Measurements from ENCODE around the gene CDC14A.
"Not testable (repeated sequence)": the region's sequence is repeated elsewhere in the genome, so short reads cannot be mapped to it uniquely, and the experiment has no call there.

CDC14A gene

GRCh38 chr1:100332331-100332730, 20.0 kb upstream of the CDC14A start:
- no peak overlapping the region for H3K23ac ChIP-seq (ENCODE audit: low read length in 2 of 2)
- no peaks in the 10 kb centered on the region for H3K79me1 ChIP-seq (replicated peaks; ENCODE audit: low read length, poor library complexity, severe bottlenecking)
- H3K4me3 ChIP-seq (ENCODE audit: insufficient read depth in 1 of 2, low read depth in 1 of 2, low read length in 2 of 2): no peak overlapping the region
- no peaks in the 10 kb centered on the region for H3K9me3 ChIP-seq (ENCODE audit: control insufficient read depth, low read length)
- no peak overlapping the region for H3K18ac ChIP-seq (ENCODE audit: low read depth in 1 of 2, low read length in 2 of 2)
- H4K91ac ChIP-seq (ENCODE audit: low read length): no peak overlapping the region
- no peak overlapping the region for H2BK120ac ChIP-seq (ENCODE audit: low read depth, low read length)
- H3K9ac ChIP-seq (ENCODE audit: low read length): no peak overlapping the region
- H3K4ac ChIP-seq (ENCODE audit: low read depth in 1 of 2, low read length in 2 of 2): no peak overlapping the region
- no peak overlapping the region for H2AFZ ChIP-seq (ENCODE audit: low read depth, low read length)
- no peak overlapping the region for H3K4me2 ChIP-seq (ENCODE audit: low read length, poor library complexity, severe bottlenecking)
- no peak overlapping the region for H4K8ac ChIP-seq (ENCODE audit: low read length)
- no peak overlapping the region for H3K14ac ChIP-seq (ENCODE audit: low read length in 2 of 2)
- H2BK5ac ChIP-seq (ENCODE audit: low read depth, low read length, poor library complexity, severe bottlenecking): no peak overlapping the region
- H3K36me3 ChIP-seq (ENCODE audit: control insufficient read depth in 1 of 2, insufficient read depth in 2 of 2, low read depth in 1 of 2, low read length in 2 of 2): no peaks in the 10 kb centered on the region
- no peak overlapping the region for H2AK5ac ChIP-seq (ENCODE audit: low read length, severe bottlenecking)
- no peak overlapping the region for H3K27ac ChIP-seq (ENCODE audit: low read length, poor library complexity, severe bottlenecking)
- no peak for DNase-seq
- peaks cover 0 to 15% of the 10 kb centered on the region in 2 experiments for H3K27me3 ChIP-seq (ENCODE audit: control insufficient read depth in 1 of 2, insufficient read depth in 1 of 2, low read length in 2 of 2)
- 87% methylated on average over 8 of the region's 9 CpGs for WGBS
- H3K4me1 ChIP-seq (ENCODE audit: control insufficient read depth, insufficient read depth, low read depth, low read length): no peaks in the 10 kb centered on the region
- H2BK12ac ChIP-seq (ENCODE audit: low read length in 2 of 2): no peak overlapping the region
- H2BK15ac ChIP-seq (ENCODE audit: low read depth, poor library complexity, severe bottlenecking): no peak overlapping the region

DNA sequence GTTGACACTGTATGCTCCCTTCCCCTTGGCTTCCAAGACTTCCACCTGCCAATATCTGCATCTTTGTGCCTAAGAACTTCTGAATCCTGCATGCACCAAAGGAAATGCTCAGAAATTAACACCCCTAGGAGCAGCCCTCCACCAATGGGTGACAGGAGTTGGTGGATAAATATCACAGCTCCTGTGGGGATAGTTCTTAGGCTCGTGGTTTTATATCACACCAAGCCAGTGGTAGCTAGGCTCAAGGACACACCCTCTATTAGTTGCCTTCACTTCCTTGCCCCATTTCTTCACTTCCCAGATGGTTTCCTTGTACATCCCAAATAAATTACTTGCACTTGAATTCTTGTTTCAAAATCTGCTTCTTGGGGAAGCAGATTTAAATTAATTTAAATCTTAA, 16.9 kb upstream of the CDC14A start:
- Histone ChIP-seq H3K4me1 (ENCODE audit: control insufficient read depth, insufficient read depth, low read depth, low read length) (no peaks in the 10 kb centered on the region), H3K9me3 (ENCODE audit: control insufficient read depth, low read length) (no peaks in the 10 kb centered on the region), H2BK15ac (ENCODE audit: low read depth, poor library complexity, severe bottlenecking) (no peak overlapping the region), H2BK5ac (ENCODE audit: low read depth, low read length, poor library complexity, severe bottlenecking) (no peak overlapping the region), H2BK12ac (ENCODE audit: low read length in 2 of 2) (no peak overlapping the region), H2AFZ (ENCODE audit: low read depth, low read length) (no peak overlapping the region), H2AK5ac (ENCODE audit: low read length, severe bottlenecking) (no peak overlapping the region), H3K4me2 (ENCODE audit: low read length, poor library complexity, severe bottlenecking) (no peak overlapping the region), H3K27ac (ENCODE audit: low read length, poor library complexity, severe bottlenecking) (no peak overlapping the region), H3K9ac (ENCODE audit: low read length) (no peak overlapping the region), H3K27me3 (ENCODE audit: control insufficient read depth in 1 of 2, insufficient read depth in 1 of 2, low read length in 2 of 2) (peaks cover 0 to 15% of the 10 kb centered on the region in 2 experiments), H3K4me3 (ENCODE audit: insufficient read depth in 1 of 2, low read depth in 1 of 2, low read length in 2 of 2) (no peak overlapping the region), H3K18ac (ENCODE audit: low read depth in 1 of 2, low read length in 2 of 2) (no peak overlapping the region), H3K4ac (ENCODE audit: low read depth in 1 of 2, low read length in 2 of 2) (no peak overlapping the region), H2BK120ac (ENCODE audit: low read depth, low read length) (no peak overlapping the region), H4K8ac (ENCODE audit: low read length) (no peak overlapping the region), H4K91ac (ENCODE audit: low read length) (no peak overlapping the region), H3K79me1 (replicated peaks; ENCODE audit: low read length, poor library complexity, severe bottlenecking) (no peaks in the 10 kb centered on the region), H3K36me3 (ENCODE audit: control insufficient read depth in 1 of 2, insufficient read depth in 2 of 2, low read depth in 1 of 2, low read length in 2 of 2) (no peaks in the 10 kb centered on the region), H3K23ac (ENCODE audit: low read length in 2 of 2) (no peak overlapping the region), H3K14ac (ENCODE audit: low read length in 2 of 2) (no peak overlapping the region)
- DNase-seq: no peak
- 86% methylated on average over 1 of the region's 1 CpG for WGBS

GRCh38 chr1:100337878-100338277, 14.4 kb upstream of the CDC14A start:
- H3K4ac ChIP-seq (ENCODE audit: low read depth in 1 of 2, low read length in 2 of 2); H2BK15ac ChIP-seq (ENCODE audit: low read depth, poor library complexity, severe bottlenecking); H3K4me2 ChIP-seq (ENCODE audit: low read length, poor library complexity, severe bottlenecking); H2AK5ac ChIP-seq (ENCODE audit: low read length, severe bottlenecking); H4K8ac ChIP-seq (ENCODE audit: low read length); H2BK120ac ChIP-seq (ENCODE audit: low read depth, low read length); H3K27ac ChIP-seq (ENCODE audit: low read length, poor library complexity, severe bottlenecking); H3K14ac ChIP-seq (ENCODE audit: low read length in 2 of 2); H3K18ac ChIP-seq (ENCODE audit: low read depth in 1 of 2, low read length in 2 of 2); H3K9ac ChIP-seq (ENCODE audit: low read length); H2AFZ ChIP-seq (ENCODE audit: low read depth, low read length); H3K36me3 ChIP-seq (ENCODE audit: control insufficient read depth in 1 of 2, insufficient read depth in 2 of 2, low read depth in 1 of 2, low read length in 2 of 2); H3K4me1 ChIP-seq (ENCODE audit: control insufficient read depth, insufficient read depth, low read depth, low read length); H3K23ac ChIP-seq (ENCODE audit: low read length in 2 of 2); DNase-seq; H3K9me3 ChIP-seq (ENCODE audit: control insufficient read depth, low read length); H2BK5ac ChIP-seq (ENCODE audit: low read depth, low read length, poor library complexity, severe bottlenecking); H3K79me1 ChIP-seq (replicated peaks; ENCODE audit: low read length, poor library complexity, severe bottlenecking); H3K4me3 ChIP-seq (ENCODE audit: insufficient read depth in 1 of 2, low read depth in 1 of 2, low read length in 2 of 2); H4K91ac ChIP-seq (ENCODE audit: low read length); H2BK12ac ChIP-seq (ENCODE audit: low read length in 2 of 2): not testable (repeated sequence)
- WGBS: no CpG with 5 or more reads among the region's 5 CpGs
- peaks cover 0 to 21% of the 10 kb centered on the region in 2 experiments for H3K27me3 ChIP-seq (ENCODE audit: control insufficient read depth in 1 of 2, insufficient read depth in 1 of 2, low read length in 2 of 2)

DNA sequence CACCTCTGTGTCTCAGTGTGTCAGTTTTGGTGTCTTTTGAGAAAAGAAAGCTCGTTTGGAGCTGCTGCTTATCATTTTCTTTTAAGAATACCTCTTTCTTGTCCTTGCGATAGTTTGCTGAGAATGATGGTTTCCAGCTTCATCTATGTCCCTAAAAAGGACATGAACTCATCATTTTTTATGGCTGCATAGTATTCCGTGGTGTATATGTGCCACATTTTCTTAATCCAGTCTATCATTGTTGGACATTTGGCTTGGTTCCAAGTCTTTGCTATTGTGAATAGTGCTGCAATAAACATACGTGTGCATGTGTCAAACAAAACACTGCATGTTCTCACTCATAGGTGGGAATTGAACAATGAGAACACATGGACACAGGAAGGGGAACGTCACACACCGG, 12.6 kb upstream of the CDC14A start:
- H3K23ac ChIP-seq (ENCODE audit: low read length in 2 of 2): not testable (repeated sequence)

More for the DNA sequence above, 12.6 kb upstream of the CDC14A start:
- H2BK12ac ChIP-seq (ENCODE audit: low read length in 2 of 2); H2BK120ac ChIP-seq (ENCODE audit: low read depth, low read length); H3K9ac ChIP-seq (ENCODE audit: low read length); H3K4ac ChIP-seq (ENCODE audit: low read depth in 1 of 2, low read length in 2 of 2); H4K91ac ChIP-seq (ENCODE audit: low read length); H2BK15ac ChIP-seq (ENCODE audit: low read depth, poor library complexity, severe bottlenecking); H3K4me1 ChIP-seq (ENCODE audit: control insufficient read depth, insufficient read depth, low read depth, low read length); H2BK5ac ChIP-seq (ENCODE audit: low read depth, low read length, poor library complexity, severe bottlenecking); H2AK5ac ChIP-seq (ENCODE audit: low read length, severe bottlenecking); H2AFZ ChIP-seq (ENCODE audit: low read depth, low read length); DNase-seq; H3K79me1 ChIP-seq (replicated peaks; ENCODE audit: low read length, poor library complexity, severe bottlenecking); H4K8ac ChIP-seq (ENCODE audit: low read length); H3K36me3 ChIP-seq (ENCODE audit: control insufficient read depth in 1 of 2, insufficient read depth in 2 of 2, low read depth in 1 of 2, low read length in 2 of 2); H3K14ac ChIP-seq (ENCODE audit: low read length in 2 of 2); H3K27ac ChIP-seq (ENCODE audit: low read length, poor library complexity, severe bottlenecking); H3K4me2 ChIP-seq (ENCODE audit: low read length, poor library complexity, severe bottlenecking); H3K9me3 ChIP-seq (ENCODE audit: control insufficient read depth, low read length); H3K18ac ChIP-seq (ENCODE audit: low read depth in 1 of 2, low read length in 2 of 2); H3K4me3 ChIP-seq (ENCODE audit: insufficient read depth in 1 of 2, low read depth in 1 of 2, low read length in 2 of 2): not testable (repeated sequence)
- 86% methylated on average over 5 of the region's 6 CpGs for WGBS
- H3K27me3 ChIP-seq (ENCODE audit: control insufficient read depth in 1 of 2, insufficient read depth in 1 of 2, low read length in 2 of 2): peaks cover 0 to 21% of the 10 kb centered on the region in 2 experiments
